ENCODE measurements around the gene NUP153.

Gene NUP153

GRCh38 chr6:17700421-17701416, 6.0 kb downstream of the NUP153 start:
- peaks cover 100% of the 10 kb centered on the region for H3K79me2 ChIP-seq (ENCODE audit: control insufficient read depth, low read length)
- H3K27ac ChIP-seq (ENCODE audit: low read depth, low read length), result no peak overlapping the region

GRCh38 chr6:17691925-17692538, 14.7 kb downstream of the NUP153 start:
- H3K79me2 ChIP-seq (ENCODE audit: control insufficient read depth, low read length), result peaks cover 100% of the 10 kb centered on the region
- H3F3A ChIP-seq (ENCODE audit: control insufficient read depth, insufficient read depth), result peaks cover 4% of the 10 kb centered on the region; the same call in 1 of the 2 replicates
- H3K4me3 ChIP-seq (ENCODE audit: low read length), result no peak overlapping the region
- no peaks in the 10 kb centered on the region for H3K9me2 ChIP-seq (replicated peaks; ENCODE audit: control insufficient read depth, low read length)
- no peak overlapping the region for H3K27ac ChIP-seq (ENCODE audit: low read depth, low read length)
- peaks cover 10% of the 10 kb centered on the region for H3K4me1 ChIP-seq (ENCODE audit: control insufficient read depth, low read length)
- H3K4me2 ChIP-seq (ENCODE audit: low read length), result no peak overlapping the region
- H3K27me3 ChIP-seq (ENCODE audit: control insufficient read depth, low read length), result no peaks in the 10 kb centered on the region
- TF ChIP-seq EZH2phosphoT487 (IDR thresholded peaks at IDR 0.05; ENCODE audit: borderline replicate concordance, low read length) (no peak), CTCF (IDR thresholded peaks at IDR 0.05; ENCODE audit: low read depth, low read length, poor library complexity, severe bottlenecking) (no peak)
- H4K20me1 ChIP-seq (ENCODE audit: control insufficient read depth, insufficient read depth, low read depth, low read length), result peaks cover 47% of the 10 kb centered on the region
- peaks cover 71% of the 10 kb centered on the region for H3K36me3 ChIP-seq (ENCODE audit: control insufficient read depth, low read length)
- no peaks in the 10 kb centered on the region for H3K9me3 ChIP-seq (ENCODE audit: control insufficient read depth, insufficient read depth, low read length)

More at GRCh38 chr6:17700421-17701416, 6.0 kb downstream of the NUP153 start:
- Histone ChIP-seq H3F3A (ENCODE audit: control insufficient read depth, insufficient read depth) (peaks cover 15% of the 10 kb centered on the region), H3K4me3 (ENCODE audit: low read length) (no peak overlapping the region), H3K36me3 (ENCODE audit: control insufficient read depth, low read length) (peaks cover 56% of the 10 kb centered on the region), H3K27me3 (ENCODE audit: control insufficient read depth, low read length) (no peaks in the 10 kb centered on the region), H3K4me1 (ENCODE audit: control insufficient read depth, low read length) (peaks cover 59% of the 10 kb centered on the region), H4K20me1 (ENCODE audit: control insufficient read depth, insufficient read depth, low read depth, low read length) (peaks cover 36% of the 10 kb centered on the region), H3K9me2 (replicated peaks; ENCODE audit: control insufficient read depth, low read length) (no peaks in the 10 kb centered on the region), H3K4me2 (ENCODE audit: low read length) (peak overlapping the region; percentile 77), H3K9me3 (ENCODE audit: control insufficient read depth, insufficient read depth, low read length) (no peaks in the 10 kb centered on the region)
- TF ChIP-seq EZH2phosphoT487 (IDR thresholded peaks at IDR 0.05; ENCODE audit: borderline replicate concordance, low read length) (no peak), CTCF (IDR thresholded peaks at IDR 0.05; ENCODE audit: low read depth, low read length, poor library complexity, severe bottlenecking) (no peak)

- Histone ChIP-seq H3K27ac (ENCODE audit: low read depth, low read length) (no peak overlapping the region), H4K20me1 (ENCODE audit: control insufficient read depth, insufficient read depth, low read depth, low read length) (peaks cover 45% of the 10 kb centered on the region)
These were observed 18.2 kb downstream of the NUP153 start for GRCh38 chr6:17688481-17688880.

More at GRCh38 chr6:17688481-17688880, 18.2 kb downstream of the NUP153 start:
- H3K9me2 ChIP-seq (replicated peaks; ENCODE audit: control insufficient read depth, low read length), result no peaks in the 10 kb centered on the region
- TF ChIP-seq EZH2phosphoT487 (IDR thresholded peaks at IDR 0.05; ENCODE audit: borderline replicate concordance, low read length) (no peak), CTCF (IDR thresholded peaks at IDR 0.05; ENCODE audit: low read depth, low read length, poor library complexity, severe bottlenecking) (no peak)
- H3K27me3 ChIP-seq (ENCODE audit: control insufficient read depth, low read length), result no peaks in the 10 kb centered on the region
- H3K79me2 ChIP-seq (ENCODE audit: control insufficient read depth, low read length), result peaks cover 99% of the 10 kb centered on the region
- H3K4me1 ChIP-seq (ENCODE audit: control insufficient read depth, low read length), result peaks cover 3% of the 10 kb centered on the region; the same call in 1 of the 2 replicates
- H3K36me3 ChIP-seq (ENCODE audit: control insufficient read depth, low read length), result peaks cover 80% of the 10 kb centered on the region
- H3F3A ChIP-seq (ENCODE audit: control insufficient read depth, insufficient read depth), result peaks cover 4% of the 10 kb centered on the region; the same call in 1 of the 2 replicates
- H3K9me3 ChIP-seq (ENCODE audit: control insufficient read depth, insufficient read depth, low read length), result no peaks in the 10 kb centered on the region
- H3K4me3 ChIP-seq (ENCODE audit: low read length), result no peak overlapping the region
- no peak overlapping the region for H3K4me2 ChIP-seq (ENCODE audit: low read length)

Measured in DOHH2 (cell line).